Measurements from ENCODE around the gene RSBN1.

DNA sequence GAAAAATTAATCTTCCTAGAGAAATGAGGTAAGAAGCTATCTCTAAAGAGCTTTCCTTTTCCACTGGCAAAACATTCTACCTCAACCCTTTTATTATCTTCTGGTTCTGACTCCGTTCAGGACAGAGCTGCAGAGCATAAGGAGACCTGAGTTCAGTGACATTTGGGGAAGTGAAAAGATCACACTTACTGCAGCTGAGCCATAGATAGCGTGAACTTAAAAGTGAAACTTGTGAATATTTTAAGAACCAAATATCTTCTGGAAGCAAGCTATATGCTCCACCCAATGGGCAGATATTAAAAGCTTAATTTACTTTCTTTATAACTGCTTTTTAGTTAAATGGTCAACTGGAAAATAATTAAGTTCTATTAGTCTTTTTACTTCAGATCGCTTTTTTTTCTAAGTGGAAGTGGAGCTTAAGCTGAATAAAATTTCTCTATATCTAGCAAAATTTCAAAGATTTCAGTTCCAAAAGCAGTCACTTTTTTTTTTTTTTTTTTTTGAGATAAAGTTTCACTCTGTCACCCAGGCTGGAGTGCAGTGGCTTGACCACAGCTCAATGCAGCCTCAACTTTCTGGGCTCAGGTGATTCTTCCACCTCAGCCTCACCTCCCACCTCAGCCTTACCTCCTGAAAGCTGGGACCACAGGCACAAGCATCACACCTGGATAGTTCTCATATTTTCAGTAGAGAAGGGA is 47.4 kb upstream of the RSBN1 start:
- TF ChIP-seq, protein P1, sequence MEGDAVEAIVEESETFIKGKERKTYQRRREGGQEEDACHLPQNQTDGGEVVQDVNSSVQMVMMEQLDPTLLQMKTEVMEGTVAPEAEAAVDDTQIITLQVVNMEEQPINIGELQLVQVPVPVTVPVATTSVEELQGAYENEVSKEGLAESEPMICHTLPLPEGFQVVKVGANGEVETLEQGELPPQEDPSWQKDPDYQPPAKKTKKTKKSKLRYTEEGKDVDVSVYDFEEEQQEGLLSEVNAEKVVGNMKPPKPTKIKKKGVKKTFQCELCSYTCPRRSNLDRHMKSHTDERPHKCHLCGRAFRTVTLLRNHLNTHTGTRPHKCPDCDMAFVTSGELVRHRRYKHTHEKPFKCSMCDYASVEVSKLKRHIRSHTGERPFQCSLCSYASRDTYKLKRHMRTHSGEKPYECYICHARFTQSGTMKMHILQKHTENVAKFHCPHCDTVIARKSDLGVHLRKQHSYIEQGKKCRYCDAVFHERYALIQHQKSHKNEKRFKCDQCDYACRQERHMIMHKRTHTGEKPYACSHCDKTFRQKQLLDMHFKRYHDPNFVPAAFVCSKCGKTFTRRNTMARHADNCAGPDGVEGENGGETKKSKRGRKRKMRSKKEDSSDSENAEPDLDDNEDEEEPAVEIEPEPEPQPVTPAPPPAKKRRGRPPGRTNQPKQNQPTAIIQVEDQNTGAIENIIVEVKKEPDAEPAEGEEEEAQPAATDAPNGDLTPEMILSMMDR (IDR thresholded peaks at IDR 0.05 in 2 of 3, conservative IDR thresholded peaks at IDR 0.05 in 1 of 3; ENCODE audit: borderline replicate concordance in 1 of 3, insufficient read depth in 1 of 3, low read depth in 2 of 3, low read length in 2 of 3): no peak
- no peak for TF ChIP-seq POLR2A (IDR thresholded peaks at IDR 0.05; ENCODE audit: borderline replicate concordance, extremely low read depth, insufficient read depth, insufficient read length)
- no peak for TF ChIP-seq ELF1 (IDR thresholded peaks at IDR 0.05; ENCODE audit: borderline replicate concordance, low read depth)
